ENCODE measurements around the gene STARD3NL. TPM values are rescaled to one million over a fixed set of nuclear protein-coding genes. Genes with fewer than 3 reads are reported as not detected.
A peak's percentile ranks its signal among the peaks of the same experiment; 100 is the strongest.
"Not testable (repeated sequence)": the region's sequence is repeated elsewhere in the genome, so short reads cannot be mapped to it uniquely, and the experiment has no call there.

The STARD3NL gene
- total RNA-seq, result 37.1 TPM
- long read RNA-seq, transcript STARD3NL-201 (9 exons, 1,728 nt), result major isoform, 120 of 161 reads
- long read RNA-seq, transcript STARD3NL-204 (8 exons, 1,341 nt), result minor isoform, 7 of 161 reads
- long read RNA-seq, transcript STARD3NL-202 (10 exons, 1,365 nt), result minor isoform, 15 of 161 reads
- long read RNA-seq, partial matches to known transcripts, result 6 of 161 reads
- long read RNA-seq, other reads (novel, unspliced or antisense), result 13 of 161 reads

- DNase-seq (ENCODE audit: low spot score), result peak; percentile 97
Observed at GRCh38 chr7:38178004-38178694, at the start of gene STARD3NL. STARD3NL (plus strand) TSS chr7:38178245; CDS start chr7:38207505, 29,260 bp downstream.

GRCh38 chr7:38129162-38129561 lies 48.9 kb upstream of the STARD3NL start:
- no peak for DNase-seq (ENCODE audit: low spot score)

- no peak for DNase-seq (ENCODE audit: low spot score)
Observed at GRCh38 chr7:38129579-38129978, 48.5 kb upstream of the STARD3NL start.

- DNase-seq (ENCODE audit: low spot score), result no peak
Observed at GRCh38 chr7:38138171-38138570, 39.9 kb upstream of the STARD3NL start.

- no peak for DNase-seq (ENCODE audit: low spot score)
Observed at GRCh38 chr7:38141187-38141586, 36.9 kb upstream of the STARD3NL start.

- DNase-seq (ENCODE audit: low spot score), result no peak
Observed at GRCh38 chr7:38142736-38143135, 35.3 kb upstream of the STARD3NL start.

- DNase-seq (ENCODE audit: low spot score), result no peak
Observed at GRCh38 chr7:38147005-38147404, 31.0 kb upstream of the STARD3NL start.

- DNase-seq (ENCODE audit: low spot score), result no peak
Observed at GRCh38 chr7:38151556-38151955, 26.5 kb upstream of the STARD3NL start.

GRCh38 chr7:38153515-38153914 lies 24.5 kb upstream of the STARD3NL start:
- no peak for DNase-seq (ENCODE audit: low spot score)

- no peak for DNase-seq (ENCODE audit: low spot score)
Observed at GRCh38 chr7:38154278-38154677, 23.8 kb upstream of the STARD3NL start.

- no peak for DNase-seq (ENCODE audit: low spot score)
Observed at GRCh38 chr7:38160003-38160571, 18.0 kb upstream of the STARD3NL start.

- DNase-seq (ENCODE audit: low spot score), result no peak
Observed at GRCh38 chr7:38162036-38162435, 16.0 kb upstream of the STARD3NL start.

- DNase-seq (ENCODE audit: low spot score), result no peak
Observed at GRCh38 chr7:38163671-38164070, 14.4 kb upstream of the STARD3NL start.

- no peak for DNase-seq (ENCODE audit: low spot score)
Observed at GRCh38 chr7:38168890-38169570, 9.0 kb upstream of the STARD3NL start.

- DNase-seq (ENCODE audit: low spot score), result no peak
Observed at GRCh38 chr7:38169847-38170246, 8.2 kb upstream of the STARD3NL start.

- DNase-seq (ENCODE audit: low spot score), result no peak
Observed at GRCh38 chr7:38171623-38172391, 6.2 kb upstream of the STARD3NL start.

- not testable (repeated sequence) for DNase-seq (ENCODE audit: low spot score)
Observed at GRCh38 chr7:38175547-38175946, 2.5 kb upstream of the STARD3NL start.

- no peak for DNase-seq (ENCODE audit: low spot score)
Observed at GRCh38 chr7:38177621-38178003, 433 bp upstream of the STARD3NL start.

GRCh38 chr7:38178695-38179344 lies 775 bp downstream of the STARD3NL start:
- no peak for DNase-seq (ENCODE audit: low spot score)

GRCh38 chr7:38179776-38180226 lies 1.8 kb downstream of the STARD3NL start:
- DNase-seq (ENCODE audit: low spot score), result no peak

- no peak for DNase-seq (ENCODE audit: low spot score)
Observed at GRCh38 chr7:38181111-38181510, 3.1 kb downstream of the STARD3NL start.
